DMS 273 treated with DMSO at 0.1 percent for 48 hours (cell line): ENCODE results near the gene NXPH1.

Source experiments
- DNase-seq: peaks from one replicate; lab custom pipeline; 2025; lab: John Stamatoyannopoulos, UW

NXPH1 gene

DNA sequence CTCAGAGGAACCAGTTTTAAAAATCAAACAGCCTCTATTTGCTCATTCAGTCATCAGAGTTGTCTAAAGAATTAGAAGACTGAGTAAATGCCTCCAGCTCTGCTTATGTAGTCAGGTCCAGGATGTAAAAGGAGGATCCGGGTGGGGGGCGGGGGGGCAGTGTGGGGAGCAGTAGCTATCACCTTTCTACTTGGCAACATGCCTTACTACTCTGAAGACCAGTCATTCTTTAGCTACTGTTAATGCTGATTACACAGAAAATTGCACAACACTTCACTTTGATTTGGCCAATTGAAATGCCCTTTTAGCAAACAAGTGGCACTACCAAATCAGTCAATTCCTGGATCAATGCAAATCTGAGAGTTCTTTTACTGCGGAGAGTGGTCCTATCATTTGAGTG, 164.2 kb downstream of the NXPH1 start:
- DNase-seq, result no peak

DNA sequence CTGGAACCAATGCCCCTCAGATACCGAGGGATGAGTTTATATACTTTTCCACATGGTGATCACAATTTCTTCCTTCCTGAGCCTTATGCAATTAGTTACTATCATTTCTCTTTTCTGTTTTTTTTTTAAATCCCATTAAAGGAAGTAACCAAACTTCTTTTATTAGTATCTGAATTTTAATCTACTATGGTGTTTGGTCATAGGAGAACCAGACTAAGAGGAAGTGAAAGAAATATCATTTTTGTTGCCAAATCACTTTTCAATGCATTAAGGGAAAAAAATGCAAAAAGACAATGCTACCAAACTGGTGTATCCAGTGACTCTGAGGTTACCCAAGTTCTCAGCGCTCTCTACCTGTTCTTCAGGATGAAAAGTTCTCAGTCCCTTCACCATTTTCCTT, 167.7 kb downstream of the NXPH1 start:
- no peak for DNase-seq

DNA sequence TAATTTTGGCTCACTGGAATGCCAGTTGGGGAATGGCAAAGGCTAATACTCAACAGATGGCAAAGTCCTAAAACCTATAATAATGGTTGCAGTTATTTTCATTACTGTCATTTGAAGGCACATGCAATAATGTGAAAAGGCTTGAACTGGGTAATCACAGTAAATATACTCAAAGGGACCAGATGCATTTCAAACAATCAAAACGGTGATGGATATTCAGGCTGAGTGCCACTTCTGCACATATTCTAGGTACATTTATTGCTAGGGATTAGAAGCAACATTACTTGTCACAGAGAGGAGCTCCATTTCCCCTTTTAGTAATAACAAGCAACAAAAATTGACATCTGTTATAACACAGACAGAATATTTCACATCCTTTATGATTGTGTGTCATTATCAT, 171.8 kb downstream of the NXPH1 start:
- no peak for DNase-seq

DNA sequence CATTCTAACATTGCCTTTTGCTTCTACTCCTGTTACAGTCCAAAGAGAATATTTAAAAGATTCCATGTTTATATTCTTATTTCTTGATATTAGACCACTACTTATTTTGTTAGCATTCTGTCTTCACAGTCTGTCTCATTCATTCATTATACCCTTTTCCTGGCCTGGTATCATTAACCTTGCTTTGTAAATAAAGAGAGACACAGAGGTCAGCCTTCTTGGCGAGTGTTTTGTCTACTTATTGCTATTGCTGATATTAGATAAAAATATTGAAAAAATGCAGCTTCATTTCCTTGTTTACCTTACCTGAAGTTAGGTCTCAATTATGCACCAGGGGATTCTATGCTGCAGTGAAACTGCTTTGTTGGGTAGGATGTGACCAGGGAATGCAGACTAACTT, 179.2 kb downstream of the NXPH1 start:
- DNase-seq, result no peak

DNA sequence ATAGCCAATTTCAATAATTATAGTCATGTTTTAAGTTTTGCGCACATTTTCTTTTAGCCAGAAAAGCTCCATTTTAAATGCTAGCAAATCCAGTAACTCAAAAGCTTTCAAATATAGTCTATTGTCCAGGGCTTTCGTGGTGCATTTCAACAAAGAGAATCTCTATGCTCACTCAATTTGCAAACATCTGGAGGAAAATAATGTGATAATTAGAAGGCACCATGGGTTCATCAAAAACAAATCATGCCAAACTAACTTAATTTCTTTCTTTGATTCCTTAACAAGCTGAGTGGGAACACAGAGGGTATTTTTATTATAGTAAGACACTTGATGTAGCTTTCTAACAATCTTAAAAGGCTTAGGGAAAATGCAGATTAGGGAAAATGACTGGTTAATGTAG, 179.8 kb downstream of the NXPH1 start:
- DNase-seq, result no peak

DNA sequence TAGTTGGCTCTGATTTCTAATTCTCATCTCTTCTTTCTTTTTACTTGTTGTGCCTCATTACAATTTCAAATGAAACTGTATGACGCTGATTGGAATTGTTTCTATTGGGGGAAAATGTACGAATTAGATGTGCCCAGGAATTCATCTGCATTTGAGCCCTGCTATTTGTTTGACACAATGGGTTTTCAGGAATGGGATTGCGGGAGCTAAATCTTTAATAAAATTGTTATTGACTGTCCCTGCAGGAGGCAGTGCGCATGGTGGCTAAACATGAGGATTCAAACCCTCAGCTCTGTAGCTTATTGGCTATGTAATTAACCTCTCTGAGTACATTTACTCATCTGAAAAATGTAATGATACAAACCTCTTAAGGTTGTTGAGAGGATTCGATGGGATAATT, 181.6 kb downstream of the NXPH1 start:
- no peak for DNase-seq

DNA sequence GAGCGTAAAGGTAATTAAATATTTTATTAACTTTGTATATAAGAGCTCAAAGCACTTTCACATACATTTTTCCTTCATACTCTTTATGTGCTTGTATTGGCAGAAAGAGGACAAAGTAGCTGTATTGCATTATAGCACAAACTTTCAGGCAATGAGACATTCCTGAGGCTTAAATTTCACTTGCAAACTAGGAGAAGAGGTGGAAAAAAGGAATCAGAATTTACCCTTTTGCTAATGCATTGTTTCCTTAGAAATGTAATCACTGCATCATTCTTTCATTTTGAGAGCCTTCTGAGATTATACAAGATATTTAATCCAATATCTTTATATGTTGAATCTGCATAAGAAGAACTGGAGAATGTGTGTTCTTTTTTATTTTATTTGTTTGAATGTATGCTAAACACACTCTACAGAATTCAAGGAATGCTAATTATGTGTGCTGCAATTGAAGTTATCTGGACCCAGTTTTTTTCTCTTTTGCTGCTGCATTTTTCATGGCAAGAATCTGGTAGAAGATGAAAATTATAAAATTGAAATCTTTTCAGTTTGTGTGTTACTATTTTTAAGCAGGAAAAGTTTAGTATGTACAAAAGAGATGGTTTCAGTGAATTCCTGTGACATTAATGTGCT, 185.1 kb downstream of the NXPH1 start:
- no peak for DNase-seq

DNA sequence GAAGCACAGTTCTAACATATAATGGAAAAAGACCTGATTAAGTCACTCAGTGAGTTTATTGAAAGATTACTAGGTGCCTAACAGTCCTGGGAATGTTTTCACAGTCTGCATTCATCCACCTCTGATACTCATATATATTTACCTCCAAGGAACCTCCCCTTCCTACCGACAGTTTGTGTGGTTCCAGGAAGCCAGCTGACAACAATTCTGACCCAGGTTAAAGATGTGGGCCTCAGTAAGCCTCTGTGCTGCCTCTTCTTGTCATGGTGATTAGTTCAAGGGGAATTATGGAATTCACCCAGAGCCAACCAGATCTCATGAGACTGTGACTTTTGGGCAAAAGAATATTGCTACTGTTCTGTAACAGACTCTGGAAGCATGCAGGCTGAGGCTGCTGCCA, 186.8 kb downstream of the NXPH1 start:
- DNase-seq, result no peak

DNA sequence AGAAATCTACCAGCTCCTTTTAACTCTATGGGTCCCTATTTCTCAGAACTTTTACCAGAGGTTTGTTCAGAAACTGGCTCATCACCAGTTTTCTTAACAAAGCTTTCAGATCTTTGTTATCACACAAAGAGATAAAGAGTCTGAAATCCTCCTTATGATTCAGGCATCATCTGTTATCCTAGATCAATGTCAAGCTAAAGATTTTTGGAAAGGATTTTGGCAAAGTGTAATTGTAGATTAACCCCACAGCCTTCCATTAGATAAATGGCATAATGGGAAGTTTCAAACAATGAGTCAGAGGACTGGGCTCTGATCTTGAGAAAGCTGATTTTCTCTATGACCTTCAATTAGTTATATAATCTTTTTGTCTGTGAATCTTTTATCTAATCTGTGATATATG, 192.2 kb downstream of the NXPH1 start:
- no peak for DNase-seq

DNA sequence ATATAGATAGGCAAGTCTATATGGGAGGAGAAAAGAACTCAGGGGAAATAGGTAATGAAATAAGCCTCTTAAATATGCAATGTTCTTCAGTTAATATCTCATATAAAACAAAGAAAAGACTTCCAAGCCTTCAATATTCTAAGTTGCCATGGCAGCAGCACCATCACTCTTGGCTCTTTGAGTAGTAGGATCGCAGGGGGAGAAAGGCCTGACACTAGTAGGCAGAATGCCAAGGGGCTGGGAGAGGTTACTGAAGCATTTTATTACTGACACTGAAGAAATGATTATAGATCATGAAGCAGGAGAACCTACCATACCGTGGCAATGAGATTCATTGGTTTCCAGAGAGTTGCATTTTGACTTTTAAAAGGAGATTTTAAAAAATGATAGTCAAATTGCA, 193.9 kb downstream of the NXPH1 start:
- DNase-seq, result no peak

DNA sequence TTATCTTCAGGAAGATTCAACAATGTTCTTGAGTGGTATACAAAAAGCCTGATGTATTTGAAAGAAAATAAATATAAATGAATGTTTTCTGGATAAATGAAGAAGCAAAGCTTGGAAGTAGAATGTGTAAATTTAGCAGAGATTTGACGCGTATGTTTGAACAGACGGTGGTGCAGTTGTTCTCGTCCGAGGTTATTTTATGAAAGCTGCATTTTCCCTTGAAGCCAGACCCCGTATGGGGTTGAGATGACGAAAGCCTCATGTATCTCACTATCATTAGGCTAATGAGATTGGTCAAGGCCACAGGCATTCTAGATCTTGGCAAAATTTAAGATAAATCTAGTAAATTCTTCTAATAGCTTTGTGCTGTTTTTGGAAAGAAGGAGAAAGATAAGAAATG, 195.2 kb downstream of the NXPH1 start:
- no peak for DNase-seq

DNA sequence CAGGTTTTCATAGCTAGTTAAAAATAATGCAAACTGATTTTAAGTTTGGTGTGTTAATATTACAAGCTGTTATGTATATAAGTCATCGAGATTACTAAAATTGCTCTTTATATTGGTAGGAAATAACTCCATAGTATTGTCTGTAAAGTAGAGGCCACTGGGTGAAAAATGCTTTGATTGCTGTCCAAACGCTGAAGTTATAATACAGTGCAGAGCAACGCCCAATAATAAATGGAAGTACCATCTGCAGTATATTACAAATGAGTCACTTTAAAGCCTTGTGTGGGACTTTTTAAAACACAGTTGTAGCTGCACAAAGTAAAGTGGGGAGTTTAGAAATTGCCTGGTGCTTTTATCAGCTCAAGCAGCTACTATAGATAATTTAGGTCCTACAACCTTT, 196.1 kb downstream of the NXPH1 start:
- DNase-seq, result no peak

DNA sequence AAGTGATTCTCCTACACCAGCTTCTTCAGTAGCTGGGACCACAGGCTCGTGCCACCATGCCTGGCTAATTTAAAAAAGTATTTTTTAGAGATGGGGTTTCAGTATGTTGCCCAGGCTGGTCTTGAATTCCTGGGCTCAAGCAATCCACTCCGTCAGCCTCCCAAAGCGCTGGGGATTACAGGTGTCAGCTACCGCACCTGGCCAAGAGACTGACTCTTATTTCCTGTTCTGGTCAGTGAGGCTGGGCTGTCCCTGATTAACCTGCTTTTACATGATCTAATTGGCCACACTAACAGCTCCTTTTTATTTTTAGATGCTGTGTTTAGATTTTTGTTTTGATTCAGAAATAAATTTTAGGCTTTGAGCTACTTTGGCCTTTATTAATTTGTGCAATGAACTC, 203.9 kb downstream of the NXPH1 start:
- no peak for DNase-seq

DNA sequence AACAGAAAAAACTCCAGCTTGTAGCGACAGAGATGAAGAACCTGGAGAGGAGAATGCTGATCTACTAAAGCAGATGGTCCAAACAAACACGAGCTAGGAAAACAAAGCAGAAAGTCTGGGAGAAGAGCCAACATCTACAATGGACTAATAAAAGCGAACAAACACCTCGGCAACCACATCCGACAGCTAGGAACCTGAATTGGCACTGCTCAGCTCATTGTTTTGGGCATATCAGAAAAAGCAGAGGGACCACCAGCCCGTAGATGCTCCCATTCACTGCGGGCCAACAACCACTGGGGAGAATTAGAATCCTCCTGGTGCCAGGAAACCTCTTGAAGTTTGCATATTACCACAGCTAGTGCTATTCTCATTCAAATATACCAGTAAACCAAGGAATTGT, 204.7 kb downstream of the NXPH1 start:
- peak; percentile 80 for DNase-seq

DNA sequence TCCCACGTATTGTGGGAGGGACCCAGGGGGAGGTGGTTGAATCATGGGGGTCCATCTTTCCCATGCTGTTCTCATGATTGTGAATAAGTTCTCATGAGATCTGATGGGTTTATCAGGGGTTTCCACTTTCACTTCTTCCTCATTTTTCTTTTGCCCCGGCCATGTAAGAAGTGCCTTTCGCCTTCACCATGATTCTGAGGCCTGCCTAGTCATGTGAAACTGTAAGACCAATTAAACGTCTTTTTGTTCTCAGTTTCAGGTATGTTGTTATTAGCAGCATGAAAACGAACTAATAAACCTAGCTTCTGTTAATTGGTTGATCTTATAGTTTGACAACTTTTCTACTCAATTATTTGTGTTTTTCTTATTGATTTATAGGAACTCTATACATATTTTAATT, 206.3 kb downstream of the NXPH1 start:
- DNase-seq, result no peak

DNA sequence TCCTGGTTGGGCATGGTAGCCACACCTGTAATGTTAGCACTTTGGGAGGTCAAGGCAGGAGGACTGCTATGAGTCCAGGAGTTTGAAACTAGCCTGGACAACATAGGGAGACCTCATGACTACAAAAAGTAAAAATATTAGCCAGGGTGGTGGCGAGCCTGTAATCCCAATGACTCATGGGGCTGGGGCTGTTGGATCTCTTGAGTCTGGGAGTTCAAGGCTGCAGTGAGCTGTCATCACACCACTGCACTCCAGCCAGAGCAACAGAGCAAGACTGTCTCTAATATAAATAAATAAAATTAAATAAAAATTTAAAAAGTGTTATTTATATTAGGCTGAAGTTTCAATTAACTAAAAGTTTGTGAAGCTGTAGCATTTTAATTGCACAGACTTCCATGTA, 207.3 kb downstream of the NXPH1 start:
- DNase-seq, result no peak

DNA sequence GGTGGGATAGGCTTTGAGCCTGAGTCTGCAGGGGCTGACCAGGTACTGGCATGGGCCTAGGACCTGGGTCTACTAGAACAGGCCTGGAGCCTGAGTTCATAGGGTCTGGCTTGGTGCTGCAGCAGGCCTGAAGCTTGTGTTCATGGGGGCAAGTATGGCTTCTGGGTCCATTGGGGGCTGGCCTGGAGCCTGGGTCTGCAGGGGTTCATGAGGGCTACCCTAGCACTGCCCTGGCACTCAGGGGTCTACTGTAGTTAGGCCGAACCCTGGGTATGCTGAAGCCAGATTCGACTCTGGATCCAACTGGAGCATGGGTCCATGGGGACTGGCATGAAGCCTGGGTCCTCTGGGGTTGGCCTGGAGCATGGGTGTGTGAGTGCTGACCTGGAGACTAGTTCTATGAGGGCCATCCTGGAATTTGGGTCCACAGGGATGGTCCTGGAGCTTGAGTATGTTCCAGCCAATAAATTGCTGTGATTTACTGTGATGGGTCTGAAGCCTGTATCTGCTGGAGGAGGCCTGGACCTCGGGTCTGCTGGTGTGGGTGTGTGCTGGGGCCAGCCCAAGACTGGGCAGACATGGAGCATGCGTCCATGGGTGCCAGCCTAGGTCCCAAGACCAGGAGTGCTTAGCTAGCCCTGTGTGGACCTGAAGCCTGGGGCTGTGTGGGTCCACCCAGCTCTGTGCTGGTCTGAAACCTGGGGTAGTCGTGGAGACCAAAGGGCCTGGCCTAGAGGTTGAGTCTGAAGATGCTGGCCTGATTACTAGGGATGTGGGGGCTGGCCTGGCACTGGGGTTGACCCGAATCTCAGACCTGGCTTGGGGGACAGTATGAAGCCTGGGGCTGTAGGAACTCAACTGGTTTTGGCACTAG, 235.5 kb downstream of the NXPH1 start:
- no peak for DNase-seq

DNA sequence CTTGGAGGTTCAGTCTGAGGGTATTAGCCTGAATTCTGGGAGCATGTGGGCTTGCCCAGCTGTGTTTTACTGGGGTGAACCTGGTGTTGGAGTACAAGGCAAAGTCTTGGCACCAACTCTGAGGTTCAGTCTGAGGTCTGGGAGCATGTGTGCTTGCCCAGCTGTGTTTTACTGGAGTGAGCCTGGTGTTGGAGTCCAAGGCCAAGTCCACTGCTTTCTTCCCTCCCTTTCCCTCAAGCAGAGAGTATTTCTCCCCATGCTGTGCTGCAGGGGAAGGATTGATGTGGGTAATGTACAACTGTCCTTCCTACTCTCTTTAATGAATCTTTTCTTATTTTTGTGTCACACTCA, 236.1 kb downstream of the NXPH1 start:
- no peak for DNase-seq

DNA sequence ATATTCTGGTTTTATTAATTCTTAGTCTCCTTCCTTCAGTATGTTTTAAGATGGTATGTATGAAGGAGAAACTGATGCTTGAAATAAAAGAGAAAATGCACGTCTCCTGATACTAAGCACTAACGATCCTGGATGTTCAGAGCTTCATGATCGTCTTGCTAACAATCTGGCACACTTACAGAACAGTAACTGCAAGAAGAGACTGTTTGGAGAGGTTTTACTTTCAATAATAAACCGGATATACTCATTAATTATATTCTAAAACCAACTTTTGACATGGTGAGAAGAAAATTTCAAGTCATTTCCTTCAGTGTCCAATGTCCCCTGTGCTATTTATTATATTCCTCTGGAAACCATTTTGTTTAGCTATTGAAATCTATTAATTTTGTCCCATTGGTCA, 251.0 kb downstream of the NXPH1 start:
- DNase-seq, result no peak

DNA sequence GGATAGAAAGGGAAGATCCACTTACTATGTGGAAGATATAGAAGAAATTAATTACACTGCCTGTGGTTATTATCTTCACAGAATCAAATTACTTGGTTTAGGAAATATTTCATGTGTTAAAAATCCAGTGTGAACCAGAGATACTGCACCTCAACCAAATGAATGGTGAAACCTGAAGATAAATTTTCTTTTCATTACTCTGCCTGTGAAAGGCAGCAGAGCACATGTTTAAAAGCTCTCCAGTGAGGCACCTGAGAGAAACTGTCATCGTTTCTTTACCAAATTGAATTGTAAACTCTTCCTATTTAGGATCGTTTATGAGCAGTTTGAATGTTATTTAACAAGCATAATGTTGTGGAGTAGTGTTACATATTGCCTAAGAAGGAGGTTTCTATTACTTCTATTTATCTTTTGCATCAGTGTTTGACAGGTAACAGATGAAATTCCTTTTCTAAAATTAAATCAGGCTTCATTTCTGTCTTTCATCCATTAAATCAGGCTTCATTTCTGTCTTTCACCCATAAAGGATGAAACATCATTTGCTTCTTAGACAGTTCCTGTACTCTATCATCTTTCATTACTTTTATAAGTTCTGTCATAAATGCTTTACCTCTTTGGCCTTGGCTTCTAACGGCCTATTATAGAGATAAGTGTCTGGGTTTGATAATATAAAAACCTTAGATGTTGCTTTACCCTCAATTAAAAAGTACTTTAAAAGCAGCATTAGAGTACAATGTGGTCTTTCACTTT, 266.6 kb downstream of the NXPH1 start:
- no peak for DNase-seq

DNA sequence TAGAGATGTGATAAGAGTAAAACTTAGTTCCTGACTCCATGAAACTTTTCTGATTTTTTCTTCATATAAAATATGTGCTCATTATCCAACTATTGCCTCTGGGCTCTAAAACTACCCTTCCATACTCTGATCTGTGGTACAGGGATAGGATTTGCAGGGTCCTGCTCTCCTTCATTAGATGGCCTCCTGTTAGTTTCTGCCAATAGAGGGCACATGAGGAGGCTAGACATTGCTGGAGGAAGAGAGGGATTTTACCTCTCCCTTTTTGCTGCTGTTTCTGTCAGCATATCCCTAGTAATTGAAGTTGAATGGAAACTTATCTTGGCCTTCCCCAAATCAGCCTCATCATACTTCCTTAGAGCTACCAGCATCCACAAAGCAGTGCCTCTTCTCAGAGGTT, 269.4 kb downstream of the NXPH1 start:
- no peak for DNase-seq

DNA sequence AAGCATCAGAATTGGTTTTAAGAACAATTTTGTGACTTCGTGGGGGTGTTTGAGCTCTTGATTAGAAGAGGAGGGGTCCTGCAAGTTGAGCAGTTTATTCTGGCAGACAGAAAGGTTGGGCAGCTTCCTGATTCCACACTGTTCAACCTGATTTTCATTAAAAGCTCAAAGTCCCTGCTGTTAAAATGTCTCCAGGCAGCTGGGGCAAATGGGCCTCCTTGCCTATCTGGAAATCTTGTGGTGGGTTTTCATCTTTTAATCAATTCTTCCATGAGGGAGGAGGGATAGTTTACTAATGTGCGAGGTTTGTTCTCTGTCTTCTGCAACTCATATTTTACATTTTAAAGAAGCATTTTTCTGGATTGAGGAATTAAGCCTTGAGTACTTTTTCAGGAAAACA, 276.7 kb downstream of the NXPH1 start:
- DNase-seq, result no peak

DNA sequence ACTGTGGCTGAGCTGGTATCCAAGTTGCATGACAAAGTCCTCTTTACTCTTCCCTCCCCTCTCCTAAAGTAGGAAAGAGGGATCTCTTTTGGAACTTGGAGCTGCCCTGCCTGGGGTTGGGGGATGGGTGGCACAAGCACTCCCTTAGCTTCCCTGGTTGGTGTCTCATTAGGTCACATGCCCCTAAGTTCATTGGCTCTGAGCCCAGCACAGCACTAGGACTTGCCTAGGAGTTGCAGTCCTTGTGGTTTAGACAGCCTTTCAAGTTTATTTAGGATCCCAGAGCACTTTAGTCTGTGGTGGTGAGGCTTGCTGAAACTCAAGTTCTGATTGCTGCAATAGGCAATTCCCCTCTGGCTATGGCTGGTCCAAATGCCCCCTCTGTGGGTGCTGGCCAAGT, 281.4 kb downstream of the NXPH1 start:
- no peak for DNase-seq
